Umbilical cord (tissue), 2 donors: ENCODE results near the gene DGKI. TPM values are rescaled to one million over a fixed set of nuclear protein-coding genes. Genes with fewer than 3 reads are reported as not detected.

Experiments
- DNase-seq: peaks from one replicate; pipeline ENCODE4 v3.0.0-alpha.2; 2015; ENCODE audit warnings: low spot score
- total RNA-seq: library from RNA; depleted of rRNA; stranded (reverse); fragments of >200 nt; gene quantifications from one replicate; pipeline ENCODE4 v1.2.3, GENCODE V29; 2014; ENCODE audit warnings: low replicate concordance; ENCODE audit not compliant: insufficient read depth

The DGKI gene
- total RNA-seq, 1 donor from 2014 or later: 76.1 TPM

GRCh38 chr7:137544453-137545058 is 302.2 kb downstream of the DGKI start:
- no peak for DNase-seq

DNA sequence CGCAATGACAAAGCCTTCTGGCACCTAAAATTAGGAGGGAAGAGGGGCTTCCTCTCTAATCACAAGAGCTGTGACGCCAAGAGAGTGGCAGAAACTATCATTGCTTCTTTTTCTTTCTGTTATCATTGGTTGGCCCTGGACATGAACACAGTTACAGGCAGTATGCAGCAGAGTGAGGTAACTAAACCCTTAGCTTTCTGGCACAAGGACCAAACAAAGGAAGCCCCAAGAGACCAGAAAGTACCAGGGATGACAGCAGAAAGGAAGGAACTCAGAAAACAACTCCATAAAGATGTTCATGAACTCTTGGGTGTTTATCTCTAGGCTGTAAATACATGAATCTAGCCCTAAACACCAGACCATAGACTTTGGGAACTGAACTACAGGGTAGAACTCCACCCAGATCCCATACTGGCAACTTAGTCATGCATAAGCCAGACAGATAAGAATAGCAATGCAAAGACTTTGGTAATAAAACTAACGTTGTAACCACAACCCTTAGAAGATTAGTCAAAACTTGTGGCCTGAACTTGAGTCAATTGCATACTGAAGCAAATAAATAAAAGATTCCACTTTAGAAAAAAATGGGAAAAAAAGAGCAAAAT is 307.6 kb downstream of the DGKI start:
- DNase-seq: peak; percentile 48

- DNase-seq: no peak
Measured at GRCh38 chr7:137538361-137538762, 308.4 kb downstream of the DGKI start.

DNA sequence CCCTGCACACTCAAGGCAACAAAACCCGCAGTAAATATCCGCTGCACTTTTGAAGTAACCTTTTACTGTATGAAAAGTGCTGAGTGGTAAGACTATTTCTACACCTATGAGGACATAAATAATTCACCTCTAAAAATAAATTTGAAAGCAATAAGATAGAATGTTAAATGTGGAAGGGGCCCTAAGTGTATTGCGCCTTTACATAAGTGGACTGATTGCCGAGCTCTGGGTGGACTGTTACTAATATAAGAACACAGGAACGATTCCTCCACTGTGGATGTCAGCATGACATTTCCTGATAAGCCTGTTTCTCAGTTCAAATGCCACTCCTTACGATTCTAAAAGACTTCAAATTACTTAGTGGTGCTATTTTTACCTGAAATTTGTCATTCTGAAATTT is 311.2 kb downstream of the DGKI start:
- no peak for DNase-seq

DNA sequence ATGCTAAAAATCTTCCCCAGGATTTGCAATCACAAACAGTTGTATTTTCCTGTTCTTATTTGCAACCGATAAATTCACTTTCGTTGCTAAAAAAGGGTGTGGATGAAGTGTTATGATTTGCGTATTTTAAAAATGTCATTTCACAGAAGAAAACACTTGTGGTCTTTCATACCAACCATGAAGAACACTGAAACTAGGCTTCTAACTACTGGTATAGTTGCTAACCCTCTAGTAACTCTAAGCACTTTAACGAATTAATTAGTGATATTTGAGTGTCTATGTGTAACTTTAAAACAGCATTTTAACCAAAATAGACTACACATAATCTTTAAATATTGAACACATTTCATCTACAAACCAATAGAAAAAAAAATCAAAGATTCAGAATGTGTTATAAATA is 315.1 kb downstream of the DGKI start:
- no peak for DNase-seq

DNA sequence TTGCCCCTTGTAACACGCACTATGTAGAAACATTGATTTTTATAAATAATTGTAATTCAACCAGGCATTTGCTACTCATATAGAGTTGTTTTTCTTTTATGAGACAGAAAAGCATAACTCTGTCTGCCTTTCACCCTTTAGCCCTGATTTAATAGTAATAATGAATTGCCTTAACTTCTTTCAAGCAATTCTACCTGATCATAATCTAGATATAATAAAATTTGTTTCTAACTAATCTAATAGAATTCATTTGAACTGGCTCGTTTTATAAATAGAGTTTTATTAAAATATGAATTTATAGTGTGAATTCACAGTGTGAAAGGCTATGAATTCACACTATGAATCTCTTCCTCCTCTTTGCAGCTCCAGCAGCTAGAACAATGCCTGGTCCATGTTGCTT is 319.1 kb downstream of the DGKI start:
- DNase-seq: no peak

- no peak for DNase-seq
Measured at GRCh38 chr7:137523171-137523570, 323.6 kb downstream of the DGKI start.

DNA sequence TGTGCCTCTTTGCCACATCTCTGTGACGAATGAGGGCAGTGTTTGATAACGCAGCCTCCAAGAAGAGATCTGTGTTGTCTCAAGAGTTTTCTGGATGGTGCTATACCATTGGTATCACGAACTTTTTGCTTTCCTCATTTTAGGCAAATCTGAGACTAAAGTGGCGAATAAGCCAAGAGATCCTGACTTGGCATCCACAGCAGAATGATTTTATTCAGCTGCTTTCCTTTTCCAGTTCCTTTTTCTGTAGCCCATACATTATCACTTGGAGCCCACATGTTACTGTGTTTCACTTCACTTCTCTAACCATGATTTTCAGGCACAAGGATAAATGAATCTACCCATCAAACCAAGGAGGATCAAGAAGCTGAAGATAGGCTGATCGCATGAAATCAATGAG is 325.3 kb downstream of the DGKI start:
- no peak for DNase-seq

- DNase-seq: no peak
Measured at GRCh38 chr7:137519947-137520346, 326.8 kb downstream of the DGKI start.

GRCh38 chr7:137519181-137519691 is 327.5 kb downstream of the DGKI start:
- no peak for DNase-seq

DNA sequence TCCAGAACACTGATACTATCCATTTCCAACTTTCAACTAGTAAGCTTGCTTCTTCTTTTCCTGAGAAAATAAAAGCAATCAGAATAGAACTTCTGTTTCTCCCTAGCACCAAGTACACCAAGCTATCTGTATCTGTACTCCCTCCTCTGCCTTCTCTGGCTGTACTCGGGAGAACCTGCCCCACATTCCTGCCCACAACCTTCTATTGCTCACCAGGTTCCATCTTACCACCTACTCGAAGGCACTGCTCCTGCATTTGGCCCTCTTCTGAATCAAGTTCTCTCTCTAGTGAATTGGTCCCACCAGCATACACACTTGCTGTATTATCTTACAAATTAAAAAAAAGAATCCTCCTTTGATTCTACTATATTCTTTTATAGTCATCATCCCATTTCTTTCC is 333.7 kb downstream of the DGKI start:
- DNase-seq: no peak

DNA sequence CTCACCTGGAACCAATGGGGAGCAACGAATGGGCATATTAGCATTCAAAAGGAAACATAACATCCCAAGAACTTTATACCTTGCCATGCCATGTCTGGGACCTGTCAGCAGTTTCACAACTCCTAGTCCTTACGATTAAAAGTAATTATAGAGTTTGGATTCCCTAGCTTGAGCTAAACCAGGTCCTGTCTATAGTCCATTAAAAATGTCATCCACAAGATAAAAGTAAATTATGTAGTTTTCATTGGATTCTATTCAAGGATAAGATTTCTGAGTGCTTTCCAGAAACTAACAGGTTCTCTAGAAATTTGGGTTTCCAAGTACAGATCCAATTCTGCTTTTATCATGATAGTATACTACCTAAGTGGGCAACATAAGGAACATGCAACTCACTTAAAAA is 339.7 kb downstream of the DGKI start:
- DNase-seq: no peak

DNA sequence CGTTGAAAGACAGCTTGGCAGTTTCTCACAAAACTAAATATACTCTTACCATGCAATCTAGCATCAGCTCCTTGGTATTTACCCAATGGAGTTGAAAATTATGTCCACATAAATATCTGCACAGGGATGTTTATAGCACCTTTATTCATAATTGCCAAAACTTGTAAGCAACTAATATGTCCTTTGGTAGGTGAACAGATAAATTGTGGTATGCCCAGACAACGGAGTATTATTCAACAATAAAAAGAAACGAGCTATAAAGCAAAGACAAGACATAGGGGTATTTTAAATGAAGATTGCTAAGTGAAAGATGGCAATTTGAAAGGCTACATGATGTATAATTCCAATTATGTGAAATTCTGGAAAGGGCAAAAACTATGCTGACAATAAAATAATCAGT is 340.7 kb downstream of the DGKI start:
- no peak for DNase-seq

DNA sequence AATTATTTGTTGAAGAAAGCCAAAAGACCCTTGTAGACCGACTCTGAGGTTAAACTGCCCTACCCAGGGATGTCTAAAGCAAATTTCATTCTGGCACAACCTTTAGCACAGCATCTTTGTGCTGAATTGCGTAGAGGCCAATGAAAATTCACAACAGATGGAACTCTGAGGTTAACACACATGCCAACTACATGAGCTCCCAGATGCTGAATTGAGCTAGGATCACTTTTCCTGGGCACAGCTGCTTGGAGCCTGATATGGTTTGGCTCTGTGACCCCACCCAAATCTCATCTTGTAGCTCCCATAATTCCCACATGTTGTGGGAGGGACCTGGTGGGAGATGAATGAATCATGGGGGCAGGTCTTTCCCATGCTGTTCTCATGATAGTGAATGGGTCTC is 345.2 kb downstream of the DGKI start:
- no peak for DNase-seq

- DNase-seq: no peak
Measured at GRCh38 chr7:137492889-137493288, 353.9 kb downstream of the DGKI start.

DNA sequence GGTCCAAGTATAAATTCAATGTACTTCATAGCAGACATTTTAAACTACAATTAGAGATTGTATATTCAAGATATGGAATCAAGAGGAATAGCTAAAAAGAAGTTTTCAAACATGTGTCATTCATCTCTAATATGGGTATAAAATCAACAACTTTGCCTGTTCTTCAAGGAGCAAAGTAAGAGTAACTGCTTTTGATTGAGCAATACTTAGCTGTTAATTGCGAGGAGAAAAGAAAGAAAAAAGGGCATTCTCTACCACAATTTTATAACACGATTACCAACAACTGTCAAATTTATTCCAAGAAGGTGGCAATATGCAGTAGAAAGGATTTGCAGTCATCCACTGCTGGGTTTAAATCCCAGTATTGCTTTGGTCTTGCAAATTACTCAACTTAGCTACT is 356.9 kb downstream of the DGKI start:
- no peak for DNase-seq

GRCh38 chr7:137488038-137488437 is 358.7 kb downstream of the DGKI start:
- no peak for DNase-seq

GRCh38 chr7:137485818-137486217 is 361.0 kb downstream of the DGKI start:
- DNase-seq: no peak

DNA sequence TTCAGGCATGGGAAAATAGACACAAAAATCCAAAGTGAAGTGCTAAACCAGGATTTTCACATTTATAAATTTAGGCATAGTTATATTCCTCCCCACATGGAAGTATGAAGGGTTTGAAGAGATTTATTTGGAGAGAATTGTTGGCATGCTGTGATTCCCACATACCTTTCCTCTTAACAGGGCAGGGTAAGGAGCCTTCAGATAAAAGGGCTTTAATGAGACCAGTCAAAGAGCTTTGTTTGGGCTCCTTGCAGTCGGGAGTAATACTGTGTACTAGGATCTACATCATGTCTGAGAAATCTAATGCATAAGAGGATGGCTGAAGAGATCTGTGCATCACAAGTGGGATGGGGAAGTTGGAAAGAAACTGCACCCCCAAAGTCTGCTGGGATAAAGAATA is 362.4 kb downstream of the DGKI start:
- DNase-seq: peak; percentile 39

GRCh38 chr7:137482466-137482865 is 364.3 kb downstream of the DGKI start:
- no peak for DNase-seq

DNA sequence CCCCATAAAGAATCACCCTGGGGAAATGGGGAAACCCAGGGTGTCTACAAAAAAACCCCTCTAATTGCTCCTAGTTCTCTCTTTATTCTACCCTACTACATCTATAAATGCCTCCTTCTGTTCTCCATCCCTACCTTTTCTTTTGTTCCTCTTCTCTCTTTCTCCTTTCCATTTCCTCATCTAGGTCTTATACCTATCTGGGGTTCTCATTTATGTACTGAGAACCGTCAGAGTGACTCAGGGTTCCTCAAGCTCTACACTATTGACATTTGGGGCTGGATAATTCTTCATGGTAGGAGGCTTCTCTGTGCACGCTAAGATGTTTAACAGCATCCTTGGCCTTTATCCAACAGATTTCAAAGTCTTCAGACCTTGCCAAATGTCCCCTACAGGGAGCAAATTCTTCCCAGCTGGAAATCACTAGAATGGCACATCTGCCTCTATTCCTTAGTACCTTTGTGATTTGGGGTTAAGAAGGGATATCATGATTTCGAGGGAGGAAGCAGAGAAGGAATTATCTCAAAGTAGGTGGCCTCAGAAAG is 365.9 kb downstream of the DGKI start:
- no peak for DNase-seq

DNA sequence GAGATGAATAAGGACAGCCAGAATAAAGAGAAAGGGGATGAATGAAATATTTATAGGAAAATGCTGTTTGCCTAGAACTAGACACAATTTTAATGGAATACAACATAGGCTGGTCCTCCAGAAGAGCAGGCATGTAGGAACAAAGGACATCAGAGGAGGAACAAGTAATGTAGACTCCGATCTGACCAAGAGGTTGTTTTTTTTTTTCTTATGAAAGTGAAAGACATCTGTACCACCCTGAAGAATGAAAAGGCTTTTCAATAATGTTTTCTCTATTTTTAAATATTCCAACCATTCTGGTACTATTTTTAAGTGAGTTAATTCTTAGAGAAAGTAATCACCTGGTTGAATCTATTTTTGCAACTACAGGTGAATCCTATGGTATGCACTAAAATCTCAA is 366.4 kb downstream of the DGKI start:
- DNase-seq: no peak

GRCh38 chr7:137476937-137477336 is 369.8 kb downstream of the DGKI start:
- DNase-seq: no peak
